Measurements from ENCODE around the gene MCMBP.
"Not testable (repeated sequence)": the region's sequence is repeated elsewhere in the genome, so short reads cannot be mapped to it uniquely, and the experiment has no call there.

Gene MCMBP, protein sequence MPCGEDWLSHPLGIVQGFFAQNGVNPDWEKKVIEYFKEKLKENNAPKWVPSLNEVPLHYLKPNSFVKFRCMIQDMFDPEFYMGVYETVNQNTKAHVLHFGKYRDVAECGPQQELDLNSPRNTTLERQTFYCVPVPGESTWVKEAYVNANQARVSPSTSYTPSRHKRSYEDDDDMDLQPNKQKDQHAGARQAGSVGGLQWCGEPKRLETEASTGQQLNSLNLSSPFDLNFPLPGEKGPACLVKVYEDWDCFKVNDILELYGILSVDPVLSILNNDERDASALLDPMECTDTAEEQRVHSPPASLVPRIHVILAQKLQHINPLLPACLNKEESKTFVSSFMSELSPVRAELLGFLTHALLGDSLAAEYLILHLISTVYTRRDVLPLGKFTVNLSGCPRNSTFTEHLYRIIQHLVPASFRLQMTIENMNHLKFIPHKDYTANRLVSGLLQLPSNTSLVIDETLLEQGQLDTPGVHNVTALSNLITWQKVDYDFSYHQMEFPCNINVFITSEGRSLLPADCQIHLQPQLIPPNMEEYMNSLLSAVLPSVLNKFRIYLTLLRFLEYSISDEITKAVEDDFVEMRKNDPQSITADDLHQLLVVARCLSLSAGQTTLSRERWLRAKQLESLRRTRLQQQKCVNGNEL

DNA sequence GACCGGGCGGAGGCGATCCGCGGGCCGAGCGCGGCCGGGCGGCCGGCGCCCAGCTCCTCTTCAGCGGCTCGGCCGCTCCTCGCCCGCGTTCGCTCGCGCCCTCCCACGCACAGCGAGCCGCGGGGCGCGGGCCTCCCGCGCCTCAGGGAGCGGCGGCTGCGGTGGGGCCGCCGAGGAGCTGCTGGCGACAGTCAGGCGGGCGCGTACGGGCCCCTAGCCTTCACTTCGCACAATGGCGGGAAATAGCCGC lies at the start of gene MCMBP:
MCMBP (minus strand) TSS at position 234 of the 250 bp plus-strand sequence. CDS start 259 bp downstream, outside the sequence.
- DNase-seq (ENCODE audit: low spot score) = no peak

DNA sequence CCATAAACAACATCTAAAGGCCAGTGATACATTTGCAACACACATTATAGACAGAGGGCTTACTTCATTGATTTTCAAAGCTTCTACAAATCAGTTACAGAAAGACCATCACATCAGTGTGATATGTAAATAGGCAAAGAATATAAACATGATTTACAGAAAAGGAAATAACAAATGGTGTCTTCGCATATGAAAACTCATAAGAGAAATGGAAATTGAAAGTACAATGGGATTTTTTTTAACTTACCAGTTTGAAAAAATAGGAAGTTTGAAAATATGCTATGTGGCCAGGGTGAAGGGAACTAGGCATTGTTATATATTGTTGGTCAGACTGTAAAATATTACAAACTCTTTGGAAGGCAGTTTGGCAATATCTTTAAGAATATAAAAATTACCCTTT lies 47.2 kb upstream of the MCMBP start:
- no peak for DNase-seq (ENCODE audit: low spot score)

DNA sequence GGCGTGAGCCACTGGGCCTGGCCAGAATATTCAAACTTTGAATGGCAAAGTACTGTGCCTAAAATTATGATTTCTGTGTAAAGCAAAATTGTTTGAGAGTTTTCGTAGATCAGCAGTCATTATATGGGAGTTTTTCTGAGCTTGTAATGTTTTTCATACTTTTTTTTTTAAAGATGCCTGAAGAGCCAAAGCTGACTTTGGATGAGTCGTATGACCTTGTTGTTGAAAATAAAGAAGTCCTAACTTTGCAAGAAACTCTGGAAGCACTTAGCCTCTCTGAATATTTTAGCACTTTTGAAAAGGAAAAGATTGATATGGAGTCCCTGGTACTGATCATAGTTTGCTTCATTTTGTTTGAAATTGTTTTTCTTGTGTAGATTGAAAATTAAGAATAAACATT lies 46.6 kb upstream of the MCMBP start:
- DNase-seq (ENCODE audit: low spot score) = no peak

DNA sequence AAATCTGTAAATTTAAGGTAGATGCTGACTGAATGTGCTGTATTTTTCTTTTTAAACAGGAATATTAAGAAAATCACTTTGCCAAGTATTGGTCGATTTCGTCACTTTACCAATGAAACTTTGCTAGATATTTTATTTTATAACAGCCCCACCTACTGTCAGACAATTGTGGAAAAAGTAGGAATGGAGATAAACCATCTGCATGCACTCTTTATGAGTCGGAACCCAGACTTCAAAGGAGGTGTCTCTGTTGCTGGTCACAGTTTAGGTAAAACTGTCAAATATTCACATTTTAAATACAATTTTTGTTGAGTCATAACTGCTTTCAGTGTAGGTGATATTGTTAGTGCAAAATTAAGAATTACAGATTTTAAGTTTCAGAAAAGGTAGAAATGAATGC lies 45.1 kb upstream of the MCMBP start:
- no peak for DNase-seq (ENCODE audit: low spot score)

DNA sequence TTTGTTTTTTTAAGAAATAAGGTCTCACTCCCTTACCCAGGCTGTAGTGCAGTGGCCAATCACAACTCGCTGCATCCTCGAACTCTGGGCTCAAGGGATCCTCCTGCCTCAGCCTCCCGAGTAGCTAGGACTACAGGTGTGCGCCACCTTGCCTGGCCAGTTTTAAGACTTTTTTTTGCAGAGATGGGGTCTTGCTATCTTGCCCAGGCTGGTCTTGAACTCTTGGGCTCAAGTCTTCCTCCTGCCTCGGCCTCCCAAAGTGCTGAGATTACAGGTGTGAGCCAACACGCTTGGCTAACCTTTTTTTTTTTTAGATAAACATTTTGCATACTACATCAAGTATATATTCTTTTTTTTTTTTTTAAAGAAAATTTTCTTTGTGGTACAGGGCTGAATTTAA lies 38.0 kb upstream of the MCMBP start:
- DNase-seq (ENCODE audit: low spot score) = no peak

DNA sequence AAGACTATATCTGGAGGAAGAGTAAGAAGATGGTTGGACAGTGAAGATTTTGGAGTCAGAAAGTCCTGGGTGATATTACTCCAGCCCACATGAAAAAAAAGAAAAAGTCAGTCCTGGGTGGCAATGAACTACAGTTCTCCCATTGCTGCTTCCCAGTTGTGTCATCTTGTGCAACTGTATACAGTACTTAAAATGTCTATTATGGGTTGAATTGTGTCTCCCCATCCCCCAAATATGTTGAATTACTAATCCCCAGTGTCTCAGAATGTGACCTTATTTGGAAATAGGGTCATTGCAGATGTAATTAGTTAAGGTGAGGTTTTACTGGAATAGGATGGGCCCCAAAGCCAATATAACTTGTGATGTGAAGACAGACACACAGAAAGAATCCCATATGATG lies 35.5 kb upstream of the MCMBP start:
- no peak for DNase-seq (ENCODE audit: low spot score)

DNA sequence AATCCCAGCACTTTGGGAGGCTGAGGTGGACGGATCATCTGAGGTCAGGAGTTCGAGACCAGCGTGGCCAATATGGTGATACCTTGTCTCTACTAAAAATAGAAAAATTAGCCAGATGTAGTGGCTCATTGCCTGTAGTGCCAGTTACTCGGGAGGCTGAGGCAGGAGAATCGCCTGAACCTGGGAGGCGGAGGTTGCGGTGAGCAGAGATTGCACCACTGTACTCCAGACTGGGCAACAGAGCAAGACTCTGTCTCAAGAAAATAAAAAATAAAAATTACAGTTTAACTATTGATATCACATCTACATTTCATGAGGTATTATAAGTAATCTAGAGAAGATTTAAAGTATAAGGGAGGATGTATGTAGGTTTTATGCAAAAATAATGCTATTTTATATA lies 35.1 kb upstream of the MCMBP start:
- DNase-seq (ENCODE audit: low spot score) = not testable (repeated sequence)

DNA sequence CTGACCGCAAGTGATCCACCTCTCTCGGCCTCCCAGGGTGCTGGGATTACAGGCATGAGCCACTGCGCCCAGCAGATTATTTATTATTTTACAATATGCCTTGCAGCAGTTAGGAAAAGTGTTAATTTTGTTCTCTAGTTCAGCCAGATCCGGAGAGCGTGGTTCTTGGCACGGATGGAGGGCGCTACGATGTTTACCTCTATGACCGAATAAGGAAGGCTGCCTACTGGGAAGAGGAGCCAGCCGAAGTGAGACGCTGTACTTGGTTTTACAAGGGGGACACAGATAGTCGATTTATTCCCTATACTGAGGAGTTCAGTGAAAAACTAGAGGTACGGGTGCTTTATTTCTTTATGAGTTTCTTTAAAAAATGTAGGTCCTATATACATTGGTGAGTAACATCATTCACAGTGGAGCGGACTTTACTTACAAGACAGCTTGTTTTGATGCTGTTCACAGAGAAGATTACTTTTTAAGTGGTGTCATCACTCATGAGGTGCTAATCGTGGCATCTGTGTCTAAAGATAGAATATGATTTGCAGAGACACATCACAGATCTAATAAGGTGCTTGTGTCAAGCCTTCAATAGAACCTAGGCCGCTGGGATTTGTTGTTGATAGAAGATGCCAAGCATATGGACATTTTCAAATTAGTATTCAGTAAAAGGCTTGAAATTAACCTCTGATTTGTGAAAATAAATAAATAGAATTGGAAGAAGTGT lies 31.5 kb upstream of the MCMBP start:
- DNase-seq (ENCODE audit: low spot score) = no peak

DNA sequence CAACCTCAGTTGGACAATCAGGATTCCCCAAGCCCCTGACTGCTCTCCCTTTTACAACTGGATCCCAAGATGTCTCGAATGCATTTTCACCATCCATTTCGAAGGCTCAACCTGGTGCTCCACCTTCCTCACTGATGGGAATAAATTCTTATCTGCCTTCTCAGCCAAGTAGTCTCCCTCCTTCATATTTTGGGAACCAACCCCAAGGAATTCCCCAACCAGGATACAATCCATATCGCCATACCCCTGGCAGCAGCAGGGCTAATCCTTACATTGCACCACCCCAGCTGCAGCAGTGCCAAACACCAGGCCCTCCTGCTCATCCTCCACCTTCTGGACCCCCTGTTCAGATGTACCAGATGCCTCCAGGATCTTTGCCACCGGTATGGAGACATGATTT lies 25.9 kb upstream of the MCMBP start:
- DNase-seq (ENCODE audit: low spot score) = no peak

DNA sequence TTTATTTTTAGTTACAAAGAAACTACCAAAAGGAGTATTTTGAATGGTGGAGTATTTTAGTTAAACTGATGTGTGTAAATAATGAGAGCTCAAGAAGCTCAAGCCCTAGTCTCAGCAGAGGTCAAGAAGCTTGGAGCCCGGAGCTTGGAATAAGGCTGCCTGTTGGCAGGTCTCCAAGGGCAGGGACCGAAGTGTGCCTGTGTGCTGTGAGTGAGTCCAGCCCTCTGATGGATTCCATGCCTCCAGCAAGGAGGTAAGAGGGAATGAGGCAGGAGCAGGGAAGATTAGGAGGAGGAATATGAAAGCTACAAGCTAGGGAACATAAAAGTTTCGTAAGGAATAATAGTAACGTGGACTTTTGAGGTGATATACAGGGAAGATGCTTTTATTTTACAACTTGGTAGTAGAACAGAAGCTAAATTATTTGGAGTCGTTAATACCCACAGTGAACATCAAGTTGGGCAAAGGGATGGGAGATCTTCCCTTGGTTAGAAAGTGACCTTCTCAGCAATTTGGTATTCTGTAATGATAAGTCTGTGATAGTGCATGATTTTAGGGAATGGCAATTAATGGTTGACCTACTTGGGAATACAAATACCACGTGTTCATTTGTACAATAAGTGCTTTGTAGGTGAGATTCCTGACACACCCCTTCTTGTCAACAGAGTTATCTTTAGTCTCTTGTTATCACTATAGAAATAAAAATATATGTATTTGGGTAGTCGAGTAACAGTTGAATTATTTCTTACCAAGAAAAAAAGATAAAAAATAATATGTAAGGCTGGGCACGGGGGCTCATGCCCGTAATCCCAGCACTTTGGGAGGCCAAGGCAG lies 24.5 kb upstream of the MCMBP start:
- peak; percentile 27 for DNase-seq (ENCODE audit: low spot score)

DNA sequence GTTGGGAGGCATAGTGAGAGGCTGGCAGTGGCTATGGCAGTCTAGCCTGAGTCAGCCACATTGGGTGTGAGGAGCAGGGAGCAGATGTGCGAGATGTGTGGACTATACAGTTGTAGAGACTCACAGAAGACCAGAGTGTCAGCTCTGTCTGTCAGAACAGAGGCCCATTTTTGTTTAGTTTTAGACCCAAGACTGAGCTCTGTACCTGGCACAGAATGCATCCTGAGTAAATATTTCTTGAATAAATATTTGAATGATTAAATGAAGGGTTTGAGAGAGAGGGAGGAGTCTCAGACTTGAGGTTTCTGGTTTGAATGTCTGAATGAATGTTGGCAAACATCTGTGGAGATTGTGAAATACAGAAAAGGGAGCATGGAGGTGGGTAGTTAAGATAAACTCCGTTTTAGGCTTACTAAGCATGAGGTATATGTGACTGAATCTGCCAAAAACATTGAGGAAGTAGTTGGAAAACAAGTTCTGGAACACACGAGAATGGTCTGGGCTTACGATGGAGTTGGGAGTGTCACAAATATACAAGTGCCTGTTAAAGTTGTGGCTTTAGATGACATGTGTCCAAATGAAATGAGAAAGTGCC lies 23.5 kb upstream of the MCMBP start:
- peak; percentile 76 for DNase-seq (ENCODE audit: low spot score)

DNA sequence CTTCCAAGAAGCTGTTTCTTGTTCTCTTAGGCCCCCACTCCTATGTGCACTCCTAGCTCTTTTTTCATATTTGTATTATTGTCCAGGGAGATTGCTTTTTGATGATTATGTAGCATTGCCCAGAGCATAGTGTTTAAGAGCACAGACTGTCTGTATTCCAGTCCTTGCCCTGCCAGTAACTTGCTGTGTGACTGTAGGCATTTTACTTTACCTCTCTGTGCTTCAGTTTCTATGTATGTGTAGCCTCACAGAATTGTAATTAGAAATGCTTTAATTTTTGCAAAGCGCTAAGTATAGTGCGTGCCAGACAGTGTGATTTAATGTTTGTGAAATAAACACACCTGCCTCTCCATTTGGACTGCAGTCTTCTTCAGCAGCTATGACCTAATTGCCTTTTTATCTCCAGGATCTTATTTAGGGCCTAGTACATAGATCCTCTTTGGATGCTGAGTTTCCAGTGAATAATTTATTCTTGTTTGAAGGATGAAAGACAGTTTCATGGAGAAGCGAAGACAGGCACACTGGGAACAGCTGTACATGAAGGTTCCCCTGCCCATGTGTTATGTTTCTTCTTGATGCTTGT lies 21.3 kb upstream of the MCMBP start:
- no peak for DNase-seq (ENCODE audit: low spot score)

DNA sequence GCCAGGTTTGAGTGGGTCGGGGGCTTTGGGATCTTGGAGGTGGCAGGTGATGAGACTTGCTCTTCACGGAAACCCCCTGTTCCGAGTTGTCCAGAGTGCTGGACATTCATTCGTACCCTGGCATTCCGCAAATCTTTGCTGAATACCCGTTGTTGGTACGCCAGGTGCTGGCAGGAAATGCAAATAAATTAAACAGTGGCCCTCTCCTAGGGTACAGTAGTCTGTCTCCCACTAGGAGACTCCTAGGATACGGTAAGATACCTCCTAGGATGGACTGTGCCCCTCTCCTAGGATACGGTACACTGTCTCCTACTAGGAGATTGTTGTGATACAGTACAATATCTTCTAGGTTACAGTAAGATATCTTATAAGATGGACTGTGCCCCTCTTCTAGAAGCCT lies 20.4 kb upstream of the MCMBP start:
- DNase-seq (ENCODE audit: low spot score) = peak; percentile 13

DNA sequence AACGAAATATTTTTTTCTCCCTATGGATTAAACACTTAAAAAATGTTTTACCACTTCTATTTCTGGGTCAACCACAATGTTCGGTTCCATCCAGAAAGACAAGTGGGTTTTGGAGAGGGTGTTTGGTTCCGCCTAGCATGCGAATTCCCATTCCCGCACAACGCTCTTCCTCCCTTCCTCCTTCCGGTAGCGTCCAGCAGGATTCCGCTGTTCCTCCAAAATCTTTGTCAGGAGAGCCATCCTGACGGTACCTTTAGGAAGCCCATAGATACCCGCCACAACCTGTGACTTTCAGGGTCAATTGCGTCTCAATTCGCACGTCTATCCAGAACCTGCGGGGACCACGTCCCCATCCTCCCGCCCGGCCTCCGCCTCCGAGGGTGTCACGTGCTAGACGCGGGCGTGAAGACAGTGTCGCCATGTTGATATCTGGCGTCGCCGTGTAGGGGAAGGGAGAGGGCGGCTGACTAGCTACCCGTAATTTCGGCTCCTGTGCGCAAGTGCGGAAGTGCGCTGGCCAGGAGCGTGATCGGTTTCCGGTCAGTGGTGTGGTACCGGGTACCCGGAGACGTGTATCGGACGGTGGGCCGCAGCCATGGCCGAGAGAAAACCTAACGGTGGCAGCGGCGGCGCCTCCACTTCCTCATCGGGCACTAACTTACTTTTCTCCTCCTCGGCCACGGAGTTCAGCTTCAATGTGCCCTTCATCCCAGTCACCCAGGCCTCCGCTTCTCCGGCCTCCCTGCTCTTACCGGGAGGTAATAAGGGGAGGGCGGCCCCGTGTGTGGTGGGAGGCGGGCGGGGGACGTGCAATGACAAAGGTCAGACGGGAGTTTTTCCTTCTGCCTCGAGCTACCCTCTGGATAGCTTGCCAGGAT lies 19.8 kb upstream of the MCMBP start, which contains the start of gene SEC23IP:
SEC23IP (plus strand) TSS at position 543 of the 878 bp plus-strand sequence; CDS start at position 596, 53 bp downstream.
- peak; percentile 97 for DNase-seq (ENCODE audit: low spot score)

DNA sequence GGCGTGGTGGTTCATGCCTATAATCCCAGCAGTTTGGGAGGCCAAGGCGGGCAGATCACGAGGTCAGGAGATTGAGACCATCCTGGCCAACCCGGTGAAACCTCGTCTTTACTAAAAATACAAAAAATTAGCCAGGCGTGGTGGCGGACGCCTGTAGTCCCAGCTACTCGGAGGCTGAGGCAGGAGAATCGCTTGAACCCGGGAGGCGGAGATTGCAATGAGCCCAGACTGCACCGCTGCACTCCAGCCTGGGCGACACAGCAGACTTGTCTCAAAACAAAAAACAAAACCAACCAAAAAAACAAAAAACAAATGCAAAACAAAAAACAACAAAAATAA lies 19.2 kb upstream of the MCMBP start:
- not testable (repeated sequence) for DNase-seq (ENCODE audit: low spot score)

DNA sequence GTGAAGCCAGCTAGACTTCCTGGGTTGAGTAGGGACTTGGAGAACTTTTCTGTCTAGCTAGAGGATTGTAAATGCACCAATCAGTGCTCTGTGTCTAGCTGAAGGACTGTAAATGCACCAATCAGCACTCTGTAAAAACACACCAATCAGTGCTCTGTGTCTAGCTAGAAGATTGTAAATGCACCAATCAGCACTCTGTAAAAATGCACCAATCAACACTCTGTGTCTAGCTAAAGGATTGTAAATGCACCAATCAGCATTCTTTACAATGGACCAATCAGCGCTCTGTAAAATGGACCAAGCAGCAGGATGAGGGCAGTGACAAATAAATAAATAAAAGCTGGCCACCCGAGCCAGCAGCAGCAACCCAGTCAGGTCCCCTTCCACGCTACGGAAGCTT lies 17.7 kb upstream of the MCMBP start:
- DNase-seq (ENCODE audit: low spot score) = not testable (repeated sequence)

DNA sequence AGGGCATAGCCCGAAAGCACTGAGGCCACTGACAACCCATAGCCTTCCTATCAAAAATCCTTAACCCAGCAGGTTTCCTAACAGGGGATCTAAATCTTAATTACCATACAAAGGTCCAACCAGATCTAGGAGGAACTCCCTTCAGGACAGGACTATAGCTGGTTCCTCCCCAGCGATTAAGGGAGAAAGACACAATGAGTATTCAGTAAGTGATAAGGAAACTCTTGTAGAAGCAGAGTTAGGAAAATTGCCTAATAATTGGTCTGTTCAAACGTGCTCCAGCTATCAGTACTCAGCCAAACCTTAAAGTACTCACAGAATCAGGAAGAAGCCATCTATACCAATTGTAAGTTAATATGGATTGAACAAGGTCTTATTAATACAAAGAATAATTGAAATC lies 16.6 kb upstream of the MCMBP start:
- not testable (repeated sequence) for DNase-seq (ENCODE audit: low spot score)

DNA sequence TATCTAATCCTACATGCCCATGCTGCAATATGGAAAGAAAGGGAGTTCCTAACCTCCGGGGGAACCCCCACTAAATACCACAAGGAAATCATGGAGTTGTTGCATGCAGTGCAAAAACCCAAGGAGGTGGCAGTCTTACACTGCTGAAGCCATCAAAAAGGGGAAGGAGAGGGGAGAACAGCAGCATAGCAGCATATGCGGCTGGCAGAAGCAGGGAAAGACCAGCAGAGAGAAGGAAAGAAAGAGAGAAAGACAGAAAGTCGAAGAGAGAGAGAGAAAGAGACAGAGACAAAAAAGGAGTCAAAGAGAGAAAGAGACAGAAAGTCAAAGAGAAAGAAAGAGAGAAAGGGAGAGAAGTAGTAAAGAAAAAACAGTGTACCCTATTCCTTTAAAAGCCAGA lies 16.1 kb upstream of the MCMBP start:
- DNase-seq (ENCODE audit: low spot score) = not testable (repeated sequence)

DNA sequence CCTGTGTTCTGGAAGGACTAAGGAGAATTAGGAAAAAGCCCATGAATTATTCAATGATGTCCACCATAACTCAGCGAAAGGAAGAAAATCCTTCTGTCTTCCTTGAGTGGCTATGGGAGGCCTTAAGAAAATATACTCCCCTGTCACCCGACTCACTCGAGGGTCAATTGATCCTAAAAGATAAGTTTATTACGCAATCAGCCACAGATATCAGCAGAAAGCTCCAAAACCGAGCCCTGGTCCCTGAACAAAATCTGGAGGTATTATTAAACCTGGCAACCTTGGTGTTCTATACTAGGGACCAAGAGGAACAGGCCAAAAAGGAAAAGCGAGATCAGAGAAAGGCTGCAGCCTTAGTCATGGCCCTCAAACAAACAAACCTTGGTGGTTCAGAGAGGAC lies 13.4 kb upstream of the MCMBP start:
- DNase-seq (ENCODE audit: low spot score) = not testable (repeated sequence)

DNA sequence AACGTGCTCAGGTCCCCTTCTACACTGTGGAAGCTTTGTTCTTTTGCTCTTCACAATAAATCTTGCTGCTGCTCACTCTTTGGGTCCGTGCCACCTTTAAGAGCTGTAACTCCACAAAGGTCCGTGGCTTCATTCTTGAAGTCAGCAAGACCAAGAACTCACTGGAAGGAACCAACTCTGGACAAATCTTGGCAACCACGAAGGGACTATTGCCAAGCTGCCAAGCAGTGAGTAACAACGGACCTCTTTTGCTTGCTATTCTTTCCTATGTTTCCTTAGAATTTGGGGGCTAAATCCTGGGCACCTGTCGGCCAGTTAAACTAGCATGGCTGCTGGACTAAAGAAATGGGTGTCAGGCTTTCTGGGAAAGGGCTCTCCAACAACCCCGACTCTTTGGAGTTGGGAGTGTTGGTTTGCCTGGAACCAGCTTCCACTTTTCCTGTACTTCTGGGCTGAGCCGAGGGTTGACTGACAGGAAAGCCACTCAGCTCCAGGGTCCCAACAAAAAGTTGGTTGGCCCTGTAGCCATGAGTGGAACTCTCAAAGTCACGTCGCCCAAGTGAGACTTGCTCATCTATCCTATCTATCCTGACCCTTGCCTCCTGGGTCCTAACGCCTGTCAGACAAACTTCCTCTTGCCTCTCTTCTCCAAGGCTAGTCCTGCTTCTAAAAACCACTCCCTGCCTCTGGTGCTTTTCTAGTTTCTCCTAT lies 11.4 kb upstream of the MCMBP start:
- DNase-seq (ENCODE audit: low spot score) = not testable (repeated sequence)

Measured in GM03348 (cell line).